NCI-H526 (cell line): ENCODE results near the gene MPDU1.

ENCODE experiments used
- DNase-seq, 2 experiments: peaks; one replicate each; lab custom pipeline; 2025; lab: John Stamatoyannopoulos, UW

Gene MPDU1

DNA sequence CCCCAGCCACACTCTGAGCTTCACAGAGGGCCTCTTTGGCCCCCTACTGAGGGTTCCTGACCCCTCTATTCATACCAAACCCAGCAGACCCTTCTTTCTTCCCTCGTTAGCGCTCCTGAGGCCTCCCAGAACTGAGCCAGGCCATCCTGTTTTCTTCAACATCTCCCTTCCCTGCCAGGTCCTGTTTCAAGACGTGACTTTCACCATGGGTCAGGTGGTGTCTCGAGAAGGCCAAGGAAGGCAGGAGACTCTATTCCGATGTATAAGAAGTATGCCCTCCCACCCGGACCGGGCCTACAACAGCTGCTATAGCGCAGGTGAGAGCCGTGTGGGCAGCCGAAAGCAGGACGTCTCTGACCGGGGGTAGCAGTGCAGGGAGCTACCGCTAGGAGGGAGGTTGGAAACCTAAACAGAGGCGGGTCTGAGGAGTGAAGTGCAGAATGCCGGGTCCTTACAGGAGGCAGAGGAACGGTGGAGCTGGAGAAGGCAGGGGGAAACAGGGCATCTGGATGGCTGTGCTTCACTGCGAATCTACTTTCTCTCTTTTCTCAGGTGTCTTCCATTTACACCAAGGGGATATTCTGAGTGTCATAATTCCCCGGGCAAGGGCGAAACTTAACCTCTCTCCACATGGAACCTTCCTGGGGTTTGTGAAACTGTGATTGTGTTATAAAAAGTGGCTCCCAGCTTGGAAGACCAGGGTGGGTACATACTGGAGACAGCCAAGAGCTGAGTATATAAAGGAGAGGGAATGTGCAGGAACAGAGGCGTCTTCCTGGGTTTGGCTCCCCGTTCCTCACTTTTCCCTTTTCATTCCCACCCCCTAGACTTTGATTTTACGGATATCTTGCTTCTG lies 23.3 kb upstream of the MPDU1 start:
- peak in 1 of 2 experiments; percentile 56 for DNase-seq

DNA sequence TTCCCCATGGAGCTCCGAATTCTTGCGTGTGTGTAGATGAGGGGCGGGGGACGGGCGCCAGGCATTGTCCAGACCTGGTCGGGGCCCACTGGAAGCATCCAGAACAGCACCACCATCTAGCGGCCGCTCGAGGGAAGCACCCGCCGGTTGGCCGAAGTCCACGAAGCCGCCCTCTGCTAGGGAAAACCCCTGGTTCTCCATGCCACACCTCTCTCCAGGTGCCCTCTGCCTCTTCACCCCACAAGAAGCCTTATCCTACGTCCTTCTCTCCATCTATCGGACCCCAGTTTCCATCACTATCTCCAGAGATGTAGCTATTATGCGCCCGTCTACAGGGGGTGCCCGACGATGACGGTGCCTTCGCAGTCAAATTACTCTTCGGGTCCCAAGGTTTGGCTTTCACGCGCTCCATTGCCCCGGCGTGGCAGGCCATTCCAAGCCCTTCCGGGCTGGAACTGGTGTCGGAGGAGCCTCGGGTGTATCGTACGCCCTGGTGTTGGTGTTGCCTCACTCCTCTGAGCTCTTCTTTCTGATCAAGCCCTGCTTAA lies 22.6 kb upstream of the MPDU1 start:
- peak; percentile 29 to 85 for DNase-seq

DNA sequence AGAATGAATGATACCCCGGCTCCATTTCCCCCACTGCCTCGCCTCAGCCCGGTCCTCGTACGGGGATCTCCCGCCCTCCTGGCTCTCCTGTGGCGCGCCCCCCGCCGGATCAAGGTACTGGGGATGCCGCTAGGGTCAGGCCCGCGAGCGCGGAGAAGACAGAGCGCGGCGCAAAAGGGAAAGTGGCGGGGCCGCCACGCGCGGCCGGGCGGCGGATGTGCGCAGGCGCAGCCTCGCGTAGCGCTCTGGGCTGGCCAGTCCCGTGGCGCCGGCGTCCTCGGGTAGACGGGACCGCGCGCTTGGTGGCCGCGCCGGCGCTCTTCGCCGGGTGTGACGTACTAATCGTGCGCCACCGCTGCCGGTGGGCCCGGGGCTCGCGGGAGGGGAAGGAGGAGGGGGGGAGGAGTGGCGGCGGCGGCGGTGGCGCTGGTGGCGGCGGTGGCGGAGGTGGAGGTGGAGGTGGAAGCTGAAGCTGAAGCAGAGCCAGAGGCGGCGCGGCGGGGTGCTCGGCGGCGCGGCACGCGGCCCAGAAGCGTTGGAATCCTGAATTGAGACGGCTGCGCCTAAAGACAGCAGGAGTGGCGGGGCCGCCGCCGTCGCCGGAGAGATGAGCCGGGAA lies 22.0 kb upstream of the MPDU1 start, which contains the start of gene SENP3:
TSS of gene SENP3 (plus strand) at position 331 of the 619 bp plus-strand sequence. CDS start 1,158 bp downstream, outside the sequence.
- DNase-seq = peak in 1 of 2 experiments; percentile 86

GRCh38 chr17:7562208-7562605 lies 21.4 kb upstream of the MPDU1 start:
- no peak for DNase-seq

DNA sequence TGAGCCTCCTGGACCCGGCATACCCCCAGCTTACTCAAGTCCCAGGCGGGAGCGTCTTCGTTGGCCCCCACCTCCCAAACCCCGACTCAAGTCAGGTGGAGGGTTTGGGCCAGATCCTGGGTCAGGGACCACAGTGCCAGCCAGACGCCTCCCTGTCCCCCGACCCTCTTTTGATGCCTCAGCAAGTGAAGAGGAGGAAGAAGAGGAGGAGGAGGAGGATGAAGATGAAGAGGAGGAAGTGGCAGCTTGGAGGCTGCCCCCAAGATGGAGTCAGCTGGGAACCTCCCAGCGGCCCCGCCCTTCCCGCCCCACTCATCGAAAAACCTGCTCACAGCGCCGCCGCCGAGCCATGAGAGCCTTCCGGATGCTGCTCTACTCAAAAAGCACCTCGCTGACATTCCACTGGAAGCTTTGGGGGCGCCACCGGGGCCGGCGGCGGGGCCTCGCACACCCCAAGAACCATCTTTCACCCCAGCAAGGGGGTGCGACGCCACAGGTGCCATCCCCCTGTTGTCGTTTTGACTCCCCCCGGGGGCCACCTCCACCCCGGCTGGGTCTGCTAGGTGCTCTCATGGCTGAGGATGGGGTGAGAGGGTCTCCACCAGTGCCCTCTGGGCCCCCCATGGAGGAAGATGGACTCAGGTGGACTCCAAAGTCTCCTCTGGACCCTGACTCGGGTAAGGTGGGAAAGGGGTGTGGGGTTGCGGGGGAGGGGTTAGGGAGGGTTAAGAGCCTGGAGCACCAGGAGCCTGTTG lies 20.4 kb upstream of the MPDU1 start:
- DNase-seq = no peak

DNA sequence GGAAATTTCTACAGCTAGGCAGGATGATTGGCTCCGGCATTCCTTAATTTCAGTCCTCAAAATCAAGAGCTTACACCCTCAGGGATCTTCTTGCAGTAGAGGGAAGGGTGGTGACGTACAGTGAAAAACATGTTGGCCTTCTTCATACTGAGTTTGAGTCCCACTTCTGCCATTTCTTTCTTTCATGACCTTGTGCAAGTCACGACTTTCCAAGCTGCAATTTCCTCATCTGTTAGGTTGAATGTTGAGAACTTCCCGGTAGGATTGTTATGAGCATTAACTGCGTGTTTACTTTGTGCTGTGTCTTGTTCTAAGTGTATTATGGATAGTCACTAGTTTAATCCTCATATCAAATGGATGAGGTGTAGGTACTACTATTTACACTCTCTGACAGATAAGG lies 14.1 kb upstream of the MPDU1 start:
- DNase-seq = no peak

DNA sequence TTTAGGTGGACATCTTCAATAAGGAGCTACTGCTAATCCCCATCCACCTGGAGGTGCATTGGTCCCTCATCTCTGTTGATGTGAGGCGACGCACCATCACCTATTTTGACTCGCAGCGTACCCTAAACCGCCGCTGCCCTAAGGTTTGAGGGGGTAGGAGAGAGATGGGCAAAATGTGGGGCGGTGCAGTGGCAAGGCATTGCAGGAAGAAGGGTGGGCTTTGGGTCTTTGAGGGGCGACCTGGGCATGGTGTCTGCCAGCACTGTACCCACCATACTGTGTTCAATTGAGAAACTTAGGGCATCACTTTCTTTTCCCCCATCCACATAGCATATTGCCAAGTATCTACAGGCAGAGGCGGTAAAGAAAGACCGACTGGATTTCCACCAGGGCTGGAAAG lies 13.3 kb upstream of the MPDU1 start:
- DNase-seq = no peak

DNA sequence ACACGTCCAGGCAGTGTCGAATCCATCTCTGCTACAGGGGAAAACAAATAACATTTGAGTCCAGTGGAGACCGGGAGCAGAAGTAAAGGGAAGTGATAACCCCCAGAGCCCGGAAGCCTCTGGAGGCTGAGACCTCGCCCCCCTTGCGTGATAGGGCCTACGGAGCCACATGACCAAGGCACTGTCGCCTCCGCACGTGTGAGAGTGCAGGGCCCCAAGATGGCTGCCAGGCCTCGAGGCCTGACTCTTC lies 11.4 kb upstream of the MPDU1 start:
- DNase-seq = peak in 1 of 2 experiments; percentile 96

GRCh38 chr17:7572588-7573323 lies 10.9 kb upstream of the MPDU1 start:
- DNase-seq = peak in 1 of 2 experiments; percentile 97

GRCh38 chr17:7573324-7574080 lies 10.2 kb upstream of the MPDU1 start:
- peak; percentile 44 to 84 for DNase-seq

DNA sequence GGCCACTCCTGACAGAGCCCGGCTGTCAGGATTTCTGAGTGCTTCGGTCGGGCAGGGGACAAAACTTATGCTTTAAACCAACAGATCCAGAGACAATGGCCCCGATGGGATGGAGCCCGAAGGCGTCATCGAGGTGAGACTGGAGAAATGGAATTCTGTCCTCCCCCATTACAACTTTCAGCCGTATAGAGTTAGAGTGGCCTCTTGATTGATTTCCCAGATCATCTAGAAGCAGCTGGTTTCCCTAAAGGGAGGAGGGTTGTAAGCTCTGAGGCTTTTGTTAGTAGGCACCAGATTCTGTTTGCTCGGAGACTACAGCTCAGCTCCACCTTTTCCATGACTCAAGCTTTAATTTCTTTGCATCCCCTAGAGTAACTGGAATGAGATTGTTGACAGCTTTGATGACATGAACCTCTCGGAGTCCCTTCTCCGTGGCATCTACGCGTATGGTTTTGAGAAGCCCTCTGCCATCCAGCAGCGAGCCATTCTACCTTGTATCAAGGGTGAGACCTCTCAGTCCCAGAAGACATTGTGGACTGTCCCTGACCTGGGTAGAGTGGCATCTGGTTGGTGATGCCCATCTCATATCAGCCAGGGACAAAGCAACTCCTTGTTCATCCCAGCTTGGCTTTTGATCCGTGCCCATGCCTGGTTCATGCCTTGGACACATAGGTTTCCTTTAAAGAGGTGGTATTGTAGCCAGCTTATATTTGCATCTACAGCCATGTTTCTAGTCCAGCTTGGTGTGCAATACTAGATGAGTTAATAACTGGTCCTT lies 9.3 kb upstream of the MPDU1 start:
- no peak for DNase-seq

- DNase-seq = no peak
Measured at GRCh38 chr17:7575481-7575883, 8.2 kb upstream of the MPDU1 start.

DNA sequence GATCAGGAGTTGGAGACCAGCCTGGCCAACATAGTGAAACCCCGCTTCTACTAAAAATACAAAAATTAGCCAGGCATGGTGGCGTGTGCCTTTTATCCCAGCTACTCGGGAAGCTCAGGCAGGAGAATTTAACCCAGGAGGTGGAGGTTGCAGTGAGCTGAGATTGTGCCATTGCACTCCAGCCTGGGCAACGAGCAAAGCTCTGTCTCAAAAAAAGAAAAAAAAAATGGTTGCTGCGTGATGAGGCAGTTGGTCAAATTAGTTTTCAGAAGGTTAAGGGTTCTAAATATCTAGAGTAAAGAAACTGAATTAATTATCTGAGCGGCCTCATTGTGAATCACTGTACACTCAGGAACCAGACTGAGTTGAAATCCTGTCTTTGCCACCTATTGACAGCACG lies 7.7 kb upstream of the MPDU1 start:
- DNase-seq = no peak

- DNase-seq = no peak
Measured at GRCh38 chr17:7576432-7576937, 7.2 kb upstream of the MPDU1 start.

DNA sequence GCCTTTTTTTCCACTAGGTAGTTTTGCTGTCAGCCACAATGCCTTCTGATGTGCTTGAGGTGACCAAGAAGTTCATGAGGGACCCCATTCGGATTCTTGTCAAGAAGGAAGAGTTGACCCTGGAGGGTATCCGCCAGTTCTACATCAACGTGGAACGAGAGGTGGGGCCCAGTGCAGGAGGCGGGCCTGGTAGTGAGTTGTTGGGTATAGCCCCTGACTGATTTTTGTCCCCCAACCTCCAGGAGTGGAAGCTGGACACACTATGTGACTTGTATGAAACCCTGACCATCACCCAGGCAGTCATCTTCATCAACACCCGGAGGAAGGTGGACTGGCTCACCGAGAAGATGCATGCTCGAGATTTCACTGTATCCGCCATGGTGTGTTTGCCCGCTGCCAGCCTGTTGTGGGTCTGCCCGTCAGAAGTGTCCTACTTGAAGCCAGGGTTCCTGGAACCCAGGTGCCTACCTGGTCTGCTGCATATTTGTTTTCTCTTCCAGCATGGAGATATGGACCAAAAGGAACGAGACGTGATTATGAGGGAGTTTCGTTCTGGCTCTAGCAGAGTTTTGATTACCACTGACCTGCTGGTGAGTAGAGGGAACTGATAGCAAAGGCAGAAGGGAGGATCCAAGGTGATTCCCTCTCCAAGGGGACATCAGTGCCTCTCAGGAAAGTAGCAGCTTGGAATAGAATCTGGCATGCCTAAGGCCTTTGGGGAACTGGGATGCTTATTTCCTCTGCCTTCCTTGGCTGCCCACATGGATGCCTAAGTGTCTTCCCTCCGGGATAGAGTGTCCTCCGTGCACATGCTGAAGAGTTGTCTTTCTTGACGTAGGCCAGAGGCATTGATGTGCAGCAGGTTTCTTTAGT lies 6.1 kb upstream of the MPDU1 start:
- no peak for DNase-seq

DNA sequence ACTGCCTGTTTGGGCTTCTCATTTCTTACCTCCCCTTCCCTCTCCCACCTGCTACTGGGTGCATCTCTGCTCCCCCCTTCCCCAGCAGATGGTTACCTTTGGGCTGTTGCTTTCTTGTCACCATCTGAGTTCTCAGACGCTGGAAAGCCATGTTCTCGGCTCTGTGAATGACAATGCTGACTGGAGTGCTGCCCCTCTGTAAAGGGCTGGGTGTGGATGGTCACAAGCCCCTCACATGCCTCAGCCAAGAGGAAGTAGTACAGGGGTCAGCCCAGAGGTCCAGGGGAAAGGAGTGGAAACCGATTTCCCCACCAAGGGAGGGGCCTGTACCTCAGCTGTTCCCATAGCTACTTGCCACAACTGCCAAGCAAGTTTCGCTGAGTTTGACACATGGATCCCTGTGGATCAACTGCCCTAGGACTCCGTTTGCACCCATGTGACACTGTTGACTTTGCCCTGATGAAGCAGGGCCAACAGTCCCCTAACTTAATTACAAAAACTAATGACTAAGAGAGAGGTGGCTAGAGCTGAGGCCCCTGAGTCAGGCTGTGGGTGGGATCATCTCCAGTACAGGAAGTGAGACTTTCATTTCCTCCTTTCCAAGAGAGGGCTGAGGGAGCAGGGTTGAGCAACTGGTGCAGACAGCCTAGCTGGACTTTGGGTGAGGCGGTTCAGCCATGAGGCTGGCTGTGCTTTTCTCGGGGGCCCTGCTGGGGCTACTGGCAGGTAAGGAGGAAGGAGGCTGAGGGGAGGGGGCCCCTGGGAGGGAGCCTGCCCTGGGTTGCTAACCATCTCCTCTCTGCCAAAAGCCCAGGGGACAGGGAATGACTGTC lies 4.4 kb upstream of the MPDU1 start, which contains the start of gene CD68:
TSS of gene CD68 (plus strand) at position 638 of the 833 bp plus-strand sequence. CDS start at position 678, 40 bp downstream.
- DNase-seq = peak in 1 of 2 experiments; percentile 22

GRCh38 chr17:7579834-7580603 lies 3.6 kb upstream of the MPDU1 start:
- DNase-seq = no peak
